H1 (cell line): ENCODE results near the gene RERG. TPM values are rescaled to one million over a fixed set of nuclear protein-coding genes. Genes with fewer than 3 reads are reported as not detected.

Source experiments
- CTCF ChIA-PET: fragments of 300-600 bp; sonication (Branson Sonifier 250); formaldehyde crosslinking; loops from one replicate; lab custom pipeline; 2021; ENCODE audit not compliant: partially characterized antibody; lab: Charles Lee
- POLR2A ChIA-PET: fragments of 300-600 bp; sonication (Branson Sonifier 250); formaldehyde crosslinking; loops from one replicate; lab custom pipeline; 2021; ENCODE audit warnings: inconsistent platforms; ENCODE audit not compliant: partially characterized antibody; lab: Charles Lee
- DNase-seq, 2 experiments: peaks; one replicate each; pipeline versions ENCODE4 v3.0.0 to v3.0.0-alpha.2; 2010 to 2022; ENCODE audit warnings: low spot score in 2 of 2, low read depth in 1 of 2, mixed read lengths in 1 of 2
- FAIRE-seq: peaks from 2 replicates; lab custom pipeline; 2011; peaks lifted over from hg19 to GRCh38; lab: Jason Lieb, UNC
- H2AFZ ChIP-seq: 2 replicates; pipeline ENCODE4 v1.8.1; 2012; ENCODE audit warnings: low read length, inconsistent platforms
- H2AK5ac ChIP-seq: 2 replicates; pipeline ENCODE4 v1.6.1; 2013; ENCODE audit warnings: low read depth, low read length
- H2BK120ac ChIP-seq: replicated peaks from 2 replicates; pipeline ENCODE3; 2013; ENCODE audit warnings: low read depth, low read length, inconsistent platforms
- H2BK12ac ChIP-seq: 2 replicates; pipeline ENCODE4 v1.6.1; 2013; ENCODE audit warnings: low read depth, low read length
- H2BK15ac ChIP-seq: 2 replicates; pipeline ENCODE4 v1.6.1; 2013; ENCODE audit warnings: low read length
- H2BK20ac ChIP-seq: 2 replicates; pipeline ENCODE4 v1.6.1; 2013; ENCODE audit warnings: low read length
- H2BK5ac ChIP-seq: 2 replicates; pipeline ENCODE4 v1.6.1; 2013; ENCODE audit warnings: low read depth, low read length
- H3K14ac ChIP-seq: 2 replicates; pipeline ENCODE4 v1.6.1; 2013; ENCODE audit warnings: inconsistent platforms; ENCODE audit not compliant: insufficient read length
- H3K18ac ChIP-seq: 2 replicates; pipeline ENCODE4 v1.6.1; 2013; ENCODE audit warnings: low read length; ENCODE audit errors: extremely low read depth
- H3K23ac ChIP-seq: 2 replicates; pipeline ENCODE4 v1.6.1; 2013; ENCODE audit warnings: inconsistent platforms; ENCODE audit not compliant: insufficient read length
- H3K23me2 ChIP-seq: 2 replicates; pipeline ENCODE4 v1.6.1; 2013; ENCODE audit warnings: low read depth, low read length
- H3K27ac ChIP-seq: 2 replicates; pipeline ENCODE4 v1.6.1; 2011; ENCODE audit warnings: low read depth, low read length, inconsistent platforms
- H3K27me3 ChIP-seq, 4 experiments: replicated peaks in 1 of 4; 1 replicate in 1 of 4; 2 replicates in 3 of 4; pipeline versions ENCODE4 v1.6.1 to v1.8.1; 2011 to 2013; ENCODE audit warnings: low read length in 3 of 4, mild to moderate bottlenecking in 3 of 4, inconsistent platforms in 2 of 4, mixed read lengths in 2 of 4, moderate library complexity in 1 of 4; ENCODE audit not compliant: control insufficient read depth in 3 of 4, insufficient read depth in 3 of 4; ENCODE audit errors: extremely low read depth in 1 of 4
- H3K36me3 ChIP-seq, 4 experiments: 2 replicates each; pipeline versions ENCODE4 v1.6.1 to v1.8.1; 2011 to 2013; ENCODE audit warnings: mild to moderate bottlenecking in 4 of 4, low read length in 3 of 4, moderate library complexity in 2 of 4, control low read depth in 1 of 4, inconsistent platforms in 1 of 4; ENCODE audit not compliant: insufficient read depth in 4 of 4, control insufficient read depth in 2 of 4
- H3K4ac ChIP-seq: replicated peaks from 2 replicates; pipeline ENCODE3; 2013; ENCODE audit warnings: low read length, low read depth, mixed read lengths, inconsistent platforms; ENCODE audit not compliant: insufficient read length
- H3K4me1 ChIP-seq, 4 experiments: replicated peaks in 1 of 4; 1 replicate in 1 of 4; 2 replicates in 3 of 4; pipeline versions ENCODE4 v1.6.1 to v1.8.1; 2011 to 2013; ENCODE audit warnings: low read length in 3 of 4, inconsistent platforms in 2 of 4, mixed read lengths in 1 of 4; ENCODE audit not compliant: insufficient read depth in 4 of 4, control insufficient read depth in 3 of 4
- H3K4me2 ChIP-seq, 2 experiments: 2 replicates each; pipeline versions ENCODE4 v1.6.1 to v1.8.1; 2011 to 2013; ENCODE audit warnings: low read depth in 2 of 2, low read length in 2 of 2, control low read depth in 1 of 2, inconsistent platforms in 1 of 2, mild to moderate bottlenecking in 1 of 2; ENCODE audit not compliant: insufficient read depth in 1 of 2
- H3K4me3 ChIP-seq, 4 experiments: fragments of 200-600, 300-600 bp in 1 of 4; sonication (generic), shearing (Covaris generic), sonication (Bioruptor Twin) in 1 of 4; 2 replicates each; pipeline versions ENCODE4 v1.5.1 to v1.8.1; 2011 to 2016; ENCODE audit warnings: low read length in 4 of 4, low read depth in 3 of 4, control low read depth in 2 of 4, inconsistent platforms in 2 of 4, mild to moderate bottlenecking in 2 of 4, mixed read lengths in 1 of 4, moderate library complexity in 1 of 4; ENCODE audit not compliant: insufficient read depth in 2 of 4; ENCODE audit errors: extremely low read depth in 1 of 4
- H3K56ac ChIP-seq: replicated peaks from 2 replicates; pipeline ENCODE3; 2013; ENCODE audit warnings: low read depth, mild to moderate bottlenecking, mixed read lengths, low read length, inconsistent platforms; ENCODE audit not compliant: insufficient read length
- H3K79me1 ChIP-seq: 2 replicates; pipeline ENCODE4 v1.6.1; 2013; ENCODE audit warnings: low read depth, low read length, control low read depth
- H3K79me2 ChIP-seq, 2 experiments: 2 replicates each; pipeline versions ENCODE4 v1.6.1 to v1.8.1; 2012 to 2013; ENCODE audit warnings: low read length in 2 of 2, mild to moderate bottlenecking in 2 of 2, inconsistent platforms in 1 of 2; ENCODE audit not compliant: insufficient read depth in 2 of 2, control insufficient read depth in 1 of 2
- H3K9ac ChIP-seq, 4 experiments: replicated peaks in 1 of 4; 1 replicate in 1 of 4; 2 replicates in 3 of 4; pipeline versions ENCODE4 v1.6.1 to v1.8.1; 2011 to 2013; ENCODE audit warnings: low read depth in 3 of 4, low read length in 3 of 4, control low read depth in 2 of 4, mild to moderate bottlenecking in 2 of 4, moderate library complexity in 2 of 4, inconsistent platforms in 1 of 4; ENCODE audit errors: extremely low read depth in 1 of 4
- H3K9me3 ChIP-seq, 2 experiments: 2 replicates each; pipeline versions ENCODE4 v1.6.1 to v1.8.1; 2012 to 2013; ENCODE audit warnings: mild to moderate bottlenecking in 2 of 2, moderate library complexity in 2 of 2, control low read depth in 1 of 2, inconsistent platforms in 1 of 2, low read depth in 1 of 2, low read length in 1 of 2, mixed read lengths in 1 of 2; ENCODE audit not compliant: insufficient read depth in 2 of 2
- H4K20me1 ChIP-seq, 2 experiments: replicated peaks in 1 of 2; 2 replicates each; pipeline versions ENCODE3 to v1.8.1; 2011 to 2013; ENCODE audit warnings: inconsistent platforms in 2 of 2, low read length in 2 of 2, mild to moderate bottlenecking in 1 of 2; ENCODE audit not compliant: insufficient read depth in 2 of 2, control insufficient read depth in 1 of 2
- H4K5ac ChIP-seq: 2 replicates; pipeline ENCODE4 v1.6.1; 2013; ENCODE audit warnings: low read length, low read depth, mixed read lengths, inconsistent platforms; ENCODE audit not compliant: insufficient read length
- H4K8ac ChIP-seq: 2 replicates; pipeline ENCODE4 v1.8.0; 2013; ENCODE audit warnings: mild to moderate bottlenecking, moderate library complexity, low read length, inconsistent platforms; ENCODE audit not compliant: insufficient read depth; ENCODE audit errors: extremely low read depth
- H4K91ac ChIP-seq: replicated peaks from 2 replicates; pipeline ENCODE3; 2013; ENCODE audit warnings: low read length, mixed read lengths, inconsistent platforms; ENCODE audit not compliant: insufficient read length
- CHD1 ChIP-seq: IDR thresholded peaks from 2 replicates; pipeline ENCODE4 v1.6.1; 2012; ENCODE audit warnings: low read depth, low read length, improper control_type of control experiment
- TEAD4 ChIP-seq: IDR thresholded peaks from 2 replicates; pipeline ENCODE4 v1.6.1; 2012; ENCODE audit warnings: low read depth, low read length, inconsistent platforms, mixed read lengths
- WGBS, 2 experiments: shearing (Covaris generic) in 1 of 2; methylation state at CpG; one replicate each; pipeline versions ENCODE4 v1.1.6 to v1.1.7; 2013 to 2015; ENCODE audit warnings: low lambda C conversion rate in 2 of 2, mixed read lengths in 2 of 2, inconsistent platforms in 1 of 2, low coverage in 1 of 2, missing lambda C conversion rate in 1 of 2; ENCODE audit not compliant: insufficient replicate concordance in 2 of 2, insufficient coverage in 1 of 2, insufficient read length in 1 of 2; ENCODE audit errors: extremely low coverage in 1 of 2, missing lambda C conversion rate in 1 of 2; 5-methylcytosine and 5-hydroxymethylcytosine counted together
- polyA plus RNA-seq, 7 experiments: library from polyadenylated mRNA; depleted of rRNA in 3 of 7; stranded (reverse) in 5 of 7; unstranded in 2 of 7; fragments of >200 nt in 5 of 7; fragments of 200-250 nt in 2 of 7; gene quantifications; 1 replicate in 5 of 7; 2 replicates in 1 of 7; 4 replicates in 1 of 7; pipeline versions ENCODE4 v1.2.1 to v1.2.3, GENCODE V29; 2011 to 2013; ENCODE audit warnings: missing spikeins in 2 of 7, mixed read lengths in 2 of 7
- total RNA-seq: library from RNA; stranded (reverse); fragmentation: NEBNext Ultra II Directional; extraction: Animal tissue kit (Norgen Biotek cat#: 25700); gene quantifications from 2 replicates; pipeline ENCODE4 v1.2.1, GENCODE V29; 2021
- TF ChIP-seq, protein P1 (sequence below), 3 experiments: IDR thresholded peaks; 1 replicate in 2 of 3; 2 replicates in 1 of 3; pipeline versions ENCODE4 v1.5.1 to v1.6.1; 2011; ENCODE audit warnings: low read length in 3 of 3, mild to moderate bottlenecking in 3 of 3, inconsistent platforms in 2 of 3, low read depth in 1 of 3, moderate library complexity in 1 of 3; ENCODE audit not compliant: insufficient read depth in 1 of 3; ENCODE audit errors: control extremely low read depth in 1 of 3

The RERG gene
- total and polyA plus RNA-seq, 2 of the 8 experiments (the other 6 are each of a cell fraction or from before 2014, with no cell fraction given), result 0.12 to 0.86 TPM

DNA sequence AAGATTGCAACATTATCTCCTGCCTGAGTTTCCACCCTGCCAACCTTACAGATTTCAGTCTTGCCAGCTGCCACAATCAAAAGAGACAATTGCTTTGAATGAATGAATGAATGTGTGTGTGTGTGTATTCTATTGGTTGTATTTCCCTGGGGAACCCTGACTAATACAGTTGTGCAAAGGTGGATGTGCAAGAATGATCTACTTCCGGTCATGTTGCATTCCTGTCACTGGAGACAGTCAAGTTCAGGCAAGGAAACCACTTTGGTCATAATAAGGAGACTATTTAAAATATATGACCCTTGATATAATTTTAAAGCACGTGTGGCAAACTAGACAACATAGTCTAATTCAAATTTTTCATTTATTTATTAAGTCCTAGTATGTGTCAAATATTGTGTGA, 13.1 kb downstream of the RERG start:
- TF ChIP-seq TEAD4, result peak; percentile 88
- TF ChIP-seq, protein P1, sequence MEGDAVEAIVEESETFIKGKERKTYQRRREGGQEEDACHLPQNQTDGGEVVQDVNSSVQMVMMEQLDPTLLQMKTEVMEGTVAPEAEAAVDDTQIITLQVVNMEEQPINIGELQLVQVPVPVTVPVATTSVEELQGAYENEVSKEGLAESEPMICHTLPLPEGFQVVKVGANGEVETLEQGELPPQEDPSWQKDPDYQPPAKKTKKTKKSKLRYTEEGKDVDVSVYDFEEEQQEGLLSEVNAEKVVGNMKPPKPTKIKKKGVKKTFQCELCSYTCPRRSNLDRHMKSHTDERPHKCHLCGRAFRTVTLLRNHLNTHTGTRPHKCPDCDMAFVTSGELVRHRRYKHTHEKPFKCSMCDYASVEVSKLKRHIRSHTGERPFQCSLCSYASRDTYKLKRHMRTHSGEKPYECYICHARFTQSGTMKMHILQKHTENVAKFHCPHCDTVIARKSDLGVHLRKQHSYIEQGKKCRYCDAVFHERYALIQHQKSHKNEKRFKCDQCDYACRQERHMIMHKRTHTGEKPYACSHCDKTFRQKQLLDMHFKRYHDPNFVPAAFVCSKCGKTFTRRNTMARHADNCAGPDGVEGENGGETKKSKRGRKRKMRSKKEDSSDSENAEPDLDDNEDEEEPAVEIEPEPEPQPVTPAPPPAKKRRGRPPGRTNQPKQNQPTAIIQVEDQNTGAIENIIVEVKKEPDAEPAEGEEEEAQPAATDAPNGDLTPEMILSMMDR (IDR thresholded peaks at IDR 0.05; ENCODE audit: control extremely low read depth in 1 of 3, insufficient read depth in 1 of 3, low read depth in 1 of 3, low read length in 3 of 3), result peak in 1 of 3 experiments; percentile 36; a peak in 2 of 4 replicates
- TF ChIP-seq CHD1, result no peak
- TF ChIP-seq, all 59 proteins: peak for 2
- no peaks in the 10 kb centered on the region for H3K9me3 ChIP-seq
- H3K79me2 ChIP-seq, result no peaks in the 10 kb centered on the region
- no peak overlapping the region for H2BK120ac ChIP-seq
- H2BK5ac ChIP-seq, result no peak overlapping the region
- no peak for DNase-seq
- no peak overlapping the region for H4K5ac ChIP-seq
- H2BK12ac ChIP-seq, result no peak overlapping the region
- H2BK20ac ChIP-seq, result no peak overlapping the region
- H3K9ac ChIP-seq, result no peak overlapping the region
- H3K14ac ChIP-seq, result no peak overlapping the region
- H3K27ac ChIP-seq, result no peak overlapping the region
- no peak overlapping the region for H2AK5ac ChIP-seq
- H3K23me2 ChIP-seq, result no peaks in the 10 kb centered on the region
- H2AFZ ChIP-seq, result no peak overlapping the region
- 93% methylated on average over 2 of the region's 2 CpGs; no CpG with 5 or more reads in 1 of the 2 experiments for WGBS, 2 experiments
- H3K56ac ChIP-seq, result no peak overlapping the region
- peaks cover 0 to 6% (median 3%) of the 10 kb centered on the region in 4 experiments; a peak in 4 of 7 replicates for H3K4me1 ChIP-seq
- CTCF ChIA-PET, result interaction anchor here (0.7 to 3.8 kb wide), 8 partner anchors 7 to 58 kb away, joined by 3 to 33 read pairs (median 3); partner anchors contain the start of gene RERG
- no peak overlapping the region for H3K18ac ChIP-seq
- H3K23ac ChIP-seq, result no peak overlapping the region
- no peak for FAIRE-seq
- no peaks in the 10 kb centered on the region for H3K36me3 ChIP-seq
- POLR2A ChIA-PET, result no interaction called here
- no peak overlapping the region for H3K4me2 ChIP-seq
- H3K27me3 ChIP-seq, result no peaks in the 10 kb centered on the region
- H2BK15ac ChIP-seq, result no peak overlapping the region
- H4K91ac ChIP-seq, result no peak overlapping the region
- no peaks in the 10 kb centered on the region for H4K20me1 ChIP-seq
- H3K79me1 ChIP-seq, result no peaks in the 10 kb centered on the region
- H3K4ac ChIP-seq, result no peak overlapping the region
- H3K4me3 ChIP-seq, result no peak overlapping the region
- H4K8ac ChIP-seq, result no peak overlapping the region
